Posterior cingulate gyrus (tissue), 11 donors: Measurements from ENCODE around the gene CCDC68.

ENCODE experiments used
- DNase-seq, 10 donors: peaks; one replicate each; pipeline versions ENCODE4 v3.0.0 to v3.0.0-alpha.2; 2020 to 2021; ENCODE audit warnings: mixed read lengths in 3 of 10
- intact Hi-C: fragments of 100-400 bp; cut with DNase I; formaldehyde crosslinking; loops from one replicate; pipeline ENCODE4 v1.15.1; 2023

CCDC68 gene

GRCh38 chr18:54961868-54962267, 2.6 kb upstream of the CCDC68 start:
- no peak for DNase-seq
- intact Hi-C loops: no loop called here

GRCh38 chr18:54961016-54961423, 1.8 kb upstream of the CCDC68 start:
- no peak for DNase-seq
- intact Hi-C loops: no loop called here

- no peak for DNase-seq
- intact Hi-C loops: no loop called here
Observed at GRCh38 chr18:54960197-54960596, 936 bp upstream of the CCDC68 start.

GRCh38 chr18:54957996-54958395, 1.3 kb downstream of the CCDC68 start:
- no peak for DNase-seq
- intact Hi-C loops: no loop called here

- intact Hi-C loops: no loop called here
- no peak for DNase-seq
Observed at GRCh38 chr18:54957296-54957832, 1.9 kb downstream of the CCDC68 start.

GRCh38 chr18:54956506-54956905, 2.8 kb downstream of the CCDC68 start:
- intact Hi-C loops: no loop called here
- no peak for DNase-seq

- DNase-seq: no peak
- intact Hi-C loops: no loop called here
Observed at GRCh38 chr18:54952026-54952425, 7.2 kb downstream of the CCDC68 start.

GRCh38 chr18:54950221-54950620, 9.0 kb downstream of the CCDC68 start:
- intact Hi-C loops: no loop called here
- DNase-seq: no peak

- intact Hi-C loops: no loop called here
- no peak for DNase-seq
Observed at GRCh38 chr18:54949588-54949987, 9.7 kb downstream of the CCDC68 start.

GRCh38 chr18:54948350-54948837, 10.9 kb downstream of the CCDC68 start:
- DNase-seq: no peak
- intact Hi-C loops: no loop called here

GRCh38 chr18:54947091-54947490, 12.2 kb downstream of the CCDC68 start:
- DNase-seq: no peak
- intact Hi-C loops: no loop called here

GRCh38 chr18:54946149-54946581, 13.1 kb downstream of the CCDC68 start:
- intact Hi-C loops: no loop called here
- no peak for DNase-seq

- intact Hi-C loops: no loop called here
- no peak for DNase-seq
Observed at GRCh38 chr18:54945576-54946125, 13.6 kb downstream of the CCDC68 start.

GRCh38 chr18:54942569-54942968, 16.7 kb downstream of the CCDC68 start:
- DNase-seq: no peak
- intact Hi-C loops: no loop called here

- no peak for DNase-seq
- intact Hi-C loops: no loop called here
Observed at GRCh38 chr18:54942144-54942543, 17.1 kb downstream of the CCDC68 start.

GRCh38 chr18:54939361-54939917, 19.8 kb downstream of the CCDC68 start:
- no peak for DNase-seq
- intact Hi-C loops: no loop called here

- no peak for DNase-seq
- intact Hi-C loops: no loop called here
Observed at GRCh38 chr18:54938506-54938905, 20.8 kb downstream of the CCDC68 start.

GRCh38 chr18:54932472-54932871, 26.8 kb downstream of the CCDC68 start:
- DNase-seq: no peak
- intact Hi-C loops: no loop called here

- intact Hi-C loops: no loop called here
Observed at GRCh38 chr18:54931152-54931551, 28.1 kb downstream of the CCDC68 start.

GRCh38 chr18:54928236-54928635, 31.0 kb downstream of the CCDC68 start:
- no peak for DNase-seq

More at GRCh38 chr18:54931152-54931551, 28.1 kb downstream of the CCDC68 start:
- no peak for DNase-seq

GRCh38 chr18:54926593-54927325, 32.5 kb downstream of the CCDC68 start:
- intact Hi-C loops: no loop called here
- no peak for DNase-seq

More at GRCh38 chr18:54928236-54928635, 31.0 kb downstream of the CCDC68 start:
- intact Hi-C loops: no loop called here

GRCh38 chr18:54924948-54925347, 34.3 kb downstream of the CCDC68 start:
- DNase-seq: no peak
- intact Hi-C loops: no loop called here
